ENCODE data around the gene TPM2.
"Not testable (repeated sequence)": the region's sequence is repeated elsewhere in the genome, so short reads cannot be mapped to it uniquely, and the experiment has no call there.

Gene TPM2

GRCh38 chr9:35639225-35639624 is 50.5 kb downstream of the TPM2 start:
- H4K8ac ChIP-seq (ENCODE audit: low read depth, low read length); H3K56ac ChIP-seq (ENCODE audit: low read length); H2BK120ac ChIP-seq (ENCODE audit: low read depth, low read length); H3K4me2 ChIP-seq (ENCODE audit: low read length); H3K4me3 ChIP-seq (ENCODE audit: low read length); H4K5ac ChIP-seq (ENCODE audit: low read length); H3K18ac ChIP-seq (ENCODE audit: low read length); H3K4me1 ChIP-seq (ENCODE audit: control insufficient read depth, low read depth, low read length); DNase-seq; H3K36me3 ChIP-seq (ENCODE audit: control insufficient read depth, insufficient read depth, low read length); H2AK5ac ChIP-seq (ENCODE audit: low read length); H2BK15ac ChIP-seq (replicated peaks; ENCODE audit: low read depth); H2BK5ac ChIP-seq (ENCODE audit: low read length); H3K23ac ChIP-seq (ENCODE audit: low read length); H3K27ac ChIP-seq (ENCODE audit: low read depth, low read length); H3K9ac ChIP-seq (ENCODE audit: low read length); H3K79me2 ChIP-seq (ENCODE audit: control insufficient read depth, insufficient read depth, low read length); H3K4ac ChIP-seq (ENCODE audit: low read depth, low read length); H3K79me1 ChIP-seq (ENCODE audit: low read length); H3K27me3 ChIP-seq (ENCODE audit: insufficient read depth, low read length, poor library complexity): not testable (repeated sequence)
- no CpG with 5 or more reads among the region's 1 CpG for WGBS (ENCODE audit: extremely low coverage, insufficient coverage, low lambda C conversion rate)

GRCh38 chr9:35638751-35639150 is 51.0 kb downstream of the TPM2 start:
- not testable (repeated sequence) for H4K5ac ChIP-seq (ENCODE audit: low read length); H3K18ac ChIP-seq (ENCODE audit: low read length); H3K9ac ChIP-seq (ENCODE audit: low read length); H2BK120ac ChIP-seq (ENCODE audit: low read depth, low read length); H4K8ac ChIP-seq (ENCODE audit: low read depth, low read length); H3K4me1 ChIP-seq (ENCODE audit: control insufficient read depth, low read depth, low read length); H3K27ac ChIP-seq (ENCODE audit: low read depth, low read length); H3K79me2 ChIP-seq (ENCODE audit: control insufficient read depth, insufficient read depth, low read length); H2BK5ac ChIP-seq (ENCODE audit: low read length); H3K36me3 ChIP-seq (ENCODE audit: control insufficient read depth, insufficient read depth, low read length); H2AK5ac ChIP-seq (ENCODE audit: low read length); H3K4me3 ChIP-seq (ENCODE audit: low read length); DNase-seq; H3K23ac ChIP-seq (ENCODE audit: low read length); H3K79me1 ChIP-seq (ENCODE audit: low read length); H3K27me3 ChIP-seq (ENCODE audit: insufficient read depth, low read length, poor library complexity); H3K4ac ChIP-seq (ENCODE audit: low read depth, low read length); H3K4me2 ChIP-seq (ENCODE audit: low read length); H3K56ac ChIP-seq (ENCODE audit: low read length); H2BK15ac ChIP-seq (replicated peaks; ENCODE audit: low read depth)
- WGBS (ENCODE audit: extremely low coverage, insufficient coverage, low lambda C conversion rate), result no CpG with 5 or more reads among the region's 8 CpGs

DNA sequence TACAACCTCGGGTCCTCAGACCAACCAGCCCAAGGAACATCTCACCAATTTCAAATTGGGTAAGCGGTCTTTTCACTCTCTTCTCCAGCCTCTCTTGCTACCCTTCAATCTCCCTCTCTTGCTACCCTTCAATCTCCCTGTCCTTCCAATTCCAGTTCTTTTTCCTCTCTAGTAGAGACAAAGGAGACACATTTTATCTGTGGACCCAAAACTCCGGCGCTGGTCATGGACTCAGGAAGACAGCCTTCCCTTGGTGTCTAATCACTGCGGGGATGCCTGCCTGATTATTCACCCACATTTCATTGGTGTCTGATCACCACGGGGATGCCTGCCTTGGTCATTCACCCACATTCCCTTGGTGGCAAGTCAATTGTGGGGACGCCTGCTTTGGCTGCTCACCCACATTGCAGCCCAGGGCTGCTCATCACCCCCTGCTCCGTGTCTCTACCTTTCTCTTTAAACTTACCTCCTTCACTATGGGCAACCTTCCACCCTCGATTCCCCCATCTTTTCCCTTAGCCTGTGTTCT is 52.2 kb downstream of the TPM2 start:
- not testable (repeated sequence) for H3K27ac ChIP-seq (ENCODE audit: low read depth, low read length); H3K79me2 ChIP-seq (ENCODE audit: control insufficient read depth, insufficient read depth, low read length); H3K4me3 ChIP-seq (ENCODE audit: low read length); H3K79me1 ChIP-seq (ENCODE audit: low read length); H2BK15ac ChIP-seq (replicated peaks; ENCODE audit: low read depth); H3K4ac ChIP-seq (ENCODE audit: low read depth, low read length); H3K18ac ChIP-seq (ENCODE audit: low read length); H3K23ac ChIP-seq (ENCODE audit: low read length); H3K36me3 ChIP-seq (ENCODE audit: control insufficient read depth, insufficient read depth, low read length); H3K27me3 ChIP-seq (ENCODE audit: insufficient read depth, low read length, poor library complexity); H2BK120ac ChIP-seq (ENCODE audit: low read depth, low read length); H3K56ac ChIP-seq (ENCODE audit: low read length); H4K8ac ChIP-seq (ENCODE audit: low read depth, low read length); H3K4me1 ChIP-seq (ENCODE audit: control insufficient read depth, low read depth, low read length); H2AK5ac ChIP-seq (ENCODE audit: low read length); DNase-seq; H4K5ac ChIP-seq (ENCODE audit: low read length); H3K4me2 ChIP-seq (ENCODE audit: low read length); H3K9ac ChIP-seq (ENCODE audit: low read length); H2BK5ac ChIP-seq (ENCODE audit: low read length)
- no CpG with 5 or more reads among the region's 9 CpGs for WGBS (ENCODE audit: extremely low coverage, insufficient coverage, low lambda C conversion rate)

- not testable (repeated sequence) for H2BK120ac ChIP-seq (ENCODE audit: low read depth, low read length); H3K27ac ChIP-seq (ENCODE audit: low read depth, low read length); H2AK5ac ChIP-seq (ENCODE audit: low read length); H3K4me2 ChIP-seq (ENCODE audit: low read length); H3K9ac ChIP-seq (ENCODE audit: low read length); H3K79me1 ChIP-seq (ENCODE audit: low read length); H3K4me3 ChIP-seq (ENCODE audit: low read length); H3K27me3 ChIP-seq (ENCODE audit: insufficient read depth, low read length, poor library complexity); H3K79me2 ChIP-seq (ENCODE audit: control insufficient read depth, insufficient read depth, low read length); H4K8ac ChIP-seq (ENCODE audit: low read depth, low read length); H3K4me1 ChIP-seq (ENCODE audit: control insufficient read depth, low read depth, low read length); H2BK5ac ChIP-seq (ENCODE audit: low read length); H3K56ac ChIP-seq (ENCODE audit: low read length); H4K5ac ChIP-seq (ENCODE audit: low read length); H3K23ac ChIP-seq (ENCODE audit: low read length); H3K18ac ChIP-seq (ENCODE audit: low read length); H3K4ac ChIP-seq (ENCODE audit: low read depth, low read length); H3K36me3 ChIP-seq (ENCODE audit: control insufficient read depth, insufficient read depth, low read length); DNase-seq; H2BK15ac ChIP-seq (replicated peaks; ENCODE audit: low read depth)
- WGBS (ENCODE audit: extremely low coverage, insufficient coverage, low lambda C conversion rate), result 100% methylated on average over 2 of the region's 6 CpGs
Observed at GRCh38 chr9:35636877-35637246, 52.9 kb downstream of the TPM2 start.

GRCh38 chr9:35636135-35636876 is 53.4 kb downstream of the TPM2 start:
- Histone ChIP-seq H3K4ac (ENCODE audit: low read depth, low read length) (no peak overlapping the region), H2BK15ac (replicated peaks; ENCODE audit: low read depth) (no peak overlapping the region), H4K8ac (ENCODE audit: low read depth, low read length) (no peak overlapping the region), H3K4me1 (ENCODE audit: control insufficient read depth, low read depth, low read length) (no peaks in the 10 kb centered on the region), H3K23ac (ENCODE audit: low read length) (no peak overlapping the region), H4K5ac (ENCODE audit: low read length) (no peak overlapping the region), H3K27ac (ENCODE audit: low read depth, low read length) (no peak overlapping the region), H3K56ac (ENCODE audit: low read length) (no peak overlapping the region), H3K27me3 (ENCODE audit: insufficient read depth, low read length, poor library complexity) (no peaks in the 10 kb centered on the region), H3K79me2 (ENCODE audit: control insufficient read depth, insufficient read depth, low read length) (no peaks in the 10 kb centered on the region), H3K36me3 (ENCODE audit: control insufficient read depth, insufficient read depth, low read length) (no peaks in the 10 kb centered on the region), H3K79me1 (ENCODE audit: low read length) (no peaks in the 10 kb centered on the region), H2AK5ac (ENCODE audit: low read length) (no peak overlapping the region), H3K18ac (ENCODE audit: low read length) (no peak overlapping the region), H2BK120ac (ENCODE audit: low read depth, low read length) (no peak overlapping the region), H3K9ac (ENCODE audit: low read length) (no peak overlapping the region), H3K4me2 (ENCODE audit: low read length) (no peak overlapping the region), H3K4me3 (ENCODE audit: low read length) (no peak overlapping the region), H2BK5ac (ENCODE audit: low read length) (no peak overlapping the region)
- DNase-seq, result no peak
- WGBS (ENCODE audit: extremely low coverage, insufficient coverage, low lambda C conversion rate), result no CpG with 5 or more reads among the region's 9 CpGs

- H3K9ac ChIP-seq (ENCODE audit: low read length), result no peak overlapping the region
- no peaks in the 10 kb centered on the region for H3K36me3 ChIP-seq (ENCODE audit: control insufficient read depth, insufficient read depth, low read length)
- H3K27me3 ChIP-seq (ENCODE audit: insufficient read depth, low read length, poor library complexity), result no peaks in the 10 kb centered on the region
- no peak overlapping the region for H3K4ac ChIP-seq (ENCODE audit: low read depth, low read length)
- H3K56ac ChIP-seq (ENCODE audit: low read length), result no peak overlapping the region
- H3K4me3 ChIP-seq (ENCODE audit: low read length), result no peak overlapping the region
- H3K18ac ChIP-seq (ENCODE audit: low read length), result no peak overlapping the region
- H4K5ac ChIP-seq (ENCODE audit: low read length), result no peak overlapping the region
- no peak overlapping the region for H3K23ac ChIP-seq (ENCODE audit: low read length)
- no peak overlapping the region for H2BK120ac ChIP-seq (ENCODE audit: low read depth, low read length)
- H2BK15ac ChIP-seq (replicated peaks; ENCODE audit: low read depth), result no peak overlapping the region
- H3K79me1 ChIP-seq (ENCODE audit: low read length), result no peaks in the 10 kb centered on the region
- H4K8ac ChIP-seq (ENCODE audit: low read depth, low read length), result no peak overlapping the region
- H3K4me1 ChIP-seq (ENCODE audit: control insufficient read depth, low read depth, low read length), result no peaks in the 10 kb centered on the region
- H3K79me2 ChIP-seq (ENCODE audit: control insufficient read depth, insufficient read depth, low read length), result no peaks in the 10 kb centered on the region
- no peak for DNase-seq
- H3K4me2 ChIP-seq (ENCODE audit: low read length), result no peak overlapping the region
- H2AK5ac ChIP-seq (ENCODE audit: low read length), result no peak overlapping the region
- no peak overlapping the region for H2BK5ac ChIP-seq (ENCODE audit: low read length)
- no peak overlapping the region for H3K27ac ChIP-seq (ENCODE audit: low read depth, low read length)
Observed at GRCh38 chr9:35635730-35636129, 54.0 kb downstream of the TPM2 start.
